ENCODE measurements around the gene ATG10.

ATG10 gene

GRCh38 chr5:82221020-82221419, 249.2 kb downstream of the ATG10 start:
- H3K4me3 ChIP-seq (ENCODE audit: low read length): no peak overlapping the region
- TF ChIP-seq CTCF (IDR thresholded peaks at IDR 0.05; ENCODE audit: insufficient read depth, low read depth, low read length, missing control alignments): no peak
- DNase-seq (ENCODE audit: low read depth): no peak

GRCh38 chr5:82222597-82223574, 251.1 kb downstream of the ATG10 start:
- no peak overlapping the region for H3K4me3 ChIP-seq (ENCODE audit: low read length)
- TF ChIP-seq CTCF (IDR thresholded peaks at IDR 0.05; ENCODE audit: insufficient read depth, low read depth, low read length, missing control alignments): no peak
- DNase-seq (ENCODE audit: low read depth): peak; percentile 52

- peak; percentile 72 for DNase-seq (ENCODE audit: low read depth)
- peak; percentile 87 for TF ChIP-seq CTCF (IDR thresholded peaks at IDR 0.05; ENCODE audit: insufficient read depth, low read depth, low read length, missing control alignments)
- no peak overlapping the region for H3K4me3 ChIP-seq (ENCODE audit: low read length)
Observed at GRCh38 chr5:82225525-82226172, 253.8 kb downstream of the ATG10 start.

GRCh38 chr5:82234885-82235284, 263.1 kb downstream of the ATG10 start:
- peak; percentile 79 for DNase-seq (ENCODE audit: low read depth)
- TF ChIP-seq CTCF (IDR thresholded peaks at IDR 0.05; ENCODE audit: insufficient read depth, low read depth, low read length, missing control alignments): no peak
- H3K4me3 ChIP-seq (ENCODE audit: low read length): no peak overlapping the region

- H3K4me3 ChIP-seq (ENCODE audit: low read length): no peak overlapping the region
- no peak for TF ChIP-seq CTCF (IDR thresholded peaks at IDR 0.05; ENCODE audit: insufficient read depth, low read depth, low read length, missing control alignments)
- DNase-seq (ENCODE audit: low read depth): no peak
Observed at GRCh38 chr5:82244151-82244550, 272.3 kb downstream of the ATG10 start.

- no peak for TF ChIP-seq CTCF (IDR thresholded peaks at IDR 0.05; ENCODE audit: insufficient read depth, low read depth, low read length, missing control alignments)
Observed at GRCh38 chr5:82244854-82245635, 273.2 kb downstream of the ATG10 start.

More at GRCh38 chr5:82244854-82245635, 273.2 kb downstream of the ATG10 start:
- DNase-seq (ENCODE audit: low read depth): no peak
- H3K4me3 ChIP-seq (ENCODE audit: low read length): no peak overlapping the region

Measured in epithelial cell of esophagus (primary cell).